Activated naive CD8-positive, alpha-beta T cell treated with anti-CD3 and anti-CD28 coated beads, Interleukin-2, amount 10 ng/mL, durations not matched to agents 7 days and 5 days (primary cell): ENCODE data around the gene INTS4. TPM values are rescaled to one million over a fixed set of nuclear protein-coding genes. Genes with fewer than 3 reads are reported as not detected.
A peak's percentile ranks its signal among the peaks of the same experiment; 100 is the strongest.
"Not testable (repeated sequence)": the region's sequence is repeated elsewhere in the genome, so short reads cannot be mapped to it uniquely, and the experiment has no call there.

Experiments
- ATAC-seq: fragments of 150-1000 bp; cut with Tn5 transposase; one replicate; pipeline ENCODE4 v1.10.0; 2021; ENCODE audit warnings: low read depth, moderate library complexity
- POLR2A ChIA-PET: fragments of 350-600 bp; sonication (Branson Sonifier 250); formaldehyde crosslinking; loops from one replicate; lab custom pipeline; 2021; ENCODE audit warnings: antibody characterized with exemption; lab: Charles Lee
- DNase-seq: peaks from one replicate; pipeline ENCODE4 v3.0.0; 2021
- H3K27ac Mint-ChIP-seq: one replicate; pipeline ENCODE4 v1.8.0; 2022; ENCODE audit warnings: mild to moderate bottlenecking, mixed read lengths
- H3K27me3 Mint-ChIP-seq: one replicate; pipeline ENCODE4 v1.8.0; 2022; ENCODE audit warnings: mild to moderate bottlenecking, moderate library complexity, mixed read lengths
- H3K36me3 Mint-ChIP-seq: one replicate; pipeline ENCODE4 v1.8.0; 2021; ENCODE audit warnings: mild to moderate bottlenecking, mixed read lengths
- H3K4me1 Mint-ChIP-seq: one replicate; pipeline ENCODE4 v1.8.0; 2021; ENCODE audit warnings: mixed read lengths
- H3K4me3 Mint-ChIP-seq: one replicate; pipeline ENCODE4 v1.8.0; 2022; ENCODE audit warnings: mild to moderate bottlenecking, moderate library complexity, mixed read lengths
- H3K9me3 Mint-ChIP-seq: one replicate; pipeline ENCODE4 v1.8.0; 2021; ENCODE audit warnings: mixed read lengths
- total RNA-seq, 2 experiments: library from RNA; stranded (reverse); gene quantifications; one replicate each; pipeline ENCODE4 v1.2.3, GENCODE V29; 2021

INTS4 gene
- total RNA-seq, 2 experiments from 2014 or later = 53.9 to 56.8 TPM

DNA sequence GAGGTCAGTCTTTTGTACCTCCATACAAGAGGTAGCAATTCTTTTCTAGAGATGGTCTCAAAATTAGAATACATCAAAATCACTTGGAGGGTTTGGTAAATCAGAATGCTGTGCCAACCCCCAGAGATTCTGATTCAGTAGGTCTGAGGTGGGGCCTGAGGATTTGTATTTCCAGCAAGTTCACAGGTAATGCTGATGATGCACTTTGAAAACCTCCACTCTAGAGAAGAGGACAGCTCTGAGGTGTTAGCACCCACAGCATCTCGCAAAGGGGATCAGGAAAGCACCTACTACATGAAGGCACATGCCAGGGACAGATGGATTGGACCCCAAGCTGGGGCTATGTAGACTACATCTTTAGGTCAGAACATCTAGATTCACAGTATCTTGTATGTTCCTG lies 21.4 kb upstream of the INTS4 start:
- no peaks in the 10 kb centered on the region for H3K36me3 Mint-ChIP-seq
- H3K4me3 Mint-ChIP-seq = no peak overlapping the region
- peaks cover 5% of the 10 kb centered on the region for H3K27me3 Mint-ChIP-seq
- H3K9me3 Mint-ChIP-seq = no peaks in the 10 kb centered on the region
- no peak overlapping the region for H3K27ac Mint-ChIP-seq
- POLR2A ChIA-PET = no interaction called here
- ATAC-seq (no peak), DNase-seq (no peak)
- H3K4me1 Mint-ChIP-seq = no peaks in the 10 kb centered on the region

- POLR2A ChIA-PET, H3K4me3 Mint-ChIP-seq: not testable (repeated sequence)
Measured at GRCh38 chr11:78014937-78015520, 20.6 kb upstream of the INTS4 start.

GRCh38 chr11:78011301-78011700 lies 16.8 kb upstream of the INTS4 start:
- H3K27ac Mint-ChIP-seq = no peak overlapping the region
- POLR2A ChIA-PET = no interaction called here

More at GRCh38 chr11:78014937-78015520, 20.6 kb upstream of the INTS4 start:
- not testable (repeated sequence) for H3K27ac Mint-ChIP-seq, ATAC-seq, H3K9me3 Mint-ChIP-seq, DNase-seq, H3K36me3 Mint-ChIP-seq, H3K4me1 Mint-ChIP-seq, H3K27me3 Mint-ChIP-seq

GRCh38 chr11:78010755-78011154 lies 16.3 kb upstream of the INTS4 start:
- Mint-ChIP-seq H3K9me3 (no peaks in the 10 kb centered on the region), H3K27me3 (peaks cover 5% of the 10 kb centered on the region), H3K4me3 (no peak overlapping the region), H3K36me3 (no peaks in the 10 kb centered on the region), H3K27ac (no peak overlapping the region), H3K4me1 (no peaks in the 10 kb centered on the region)
- DNase-seq (no peak), ATAC-seq (no peak)
- POLR2A ChIA-PET = no interaction called here

More at GRCh38 chr11:78011301-78011700, 16.8 kb upstream of the INTS4 start:
- Mint-ChIP-seq H3K27me3 (peaks cover 5% of the 10 kb centered on the region), H3K4me1 (no peaks in the 10 kb centered on the region), H3K4me3 (no peak overlapping the region), H3K9me3 (no peaks in the 10 kb centered on the region), H3K36me3 (no peaks in the 10 kb centered on the region)
- ATAC-seq = no peak
- no peak for DNase-seq

GRCh38 chr11:78010304-78010703 lies 15.8 kb upstream of the INTS4 start:
- H3K4me3 Mint-ChIP-seq = no peak overlapping the region
- ATAC-seq = no peak
- POLR2A ChIA-PET = no interaction called here
- H3K9me3 Mint-ChIP-seq = no peaks in the 10 kb centered on the region
- H3K4me1 Mint-ChIP-seq = no peaks in the 10 kb centered on the region
- no peak for DNase-seq
- peaks cover 5% of the 10 kb centered on the region for H3K27me3 Mint-ChIP-seq
- no peaks in the 10 kb centered on the region for H3K36me3 Mint-ChIP-seq
- no peak overlapping the region for H3K27ac Mint-ChIP-seq

DNA sequence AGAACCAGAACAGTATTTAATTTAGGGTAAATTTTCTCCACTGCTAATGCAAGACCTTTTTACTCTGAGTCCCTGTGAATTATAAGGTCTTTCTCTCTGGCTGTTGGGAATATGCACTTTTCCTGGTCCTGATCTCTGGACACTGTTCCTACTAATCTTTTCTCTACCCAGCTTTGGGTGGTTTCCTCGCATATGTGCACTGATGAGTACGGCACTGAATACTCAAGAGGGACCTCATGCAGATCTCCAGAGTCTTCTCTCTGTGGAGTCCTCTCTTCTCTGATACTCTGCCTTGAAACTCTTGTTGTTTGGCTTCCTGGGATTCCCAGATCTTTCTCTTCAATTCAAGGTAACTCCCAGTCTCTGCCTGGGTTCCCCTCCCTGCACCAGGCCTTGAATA lies 14.6 kb upstream of the INTS4 start:
- Mint-ChIP-seq H3K27me3 (peaks cover 10% of the 10 kb centered on the region), H3K36me3 (no peaks in the 10 kb centered on the region), H3K4me1 (no peaks in the 10 kb centered on the region), H3K9me3 (no peaks in the 10 kb centered on the region), H3K27ac (no peak overlapping the region), H3K4me3 (no peak overlapping the region)
- DNase-seq = no peak
- POLR2A ChIA-PET = no interaction called here
- no peak for ATAC-seq

GRCh38 chr11:78000193-78000592 lies 5.7 kb upstream of the INTS4 start:
- Mint-ChIP-seq H3K36me3 (no peaks in the 10 kb centered on the region), H3K4me1 (peaks cover 2% of the 10 kb centered on the region), H3K4me3 (no peak overlapping the region), H3K27ac (no peak overlapping the region), H3K9me3 (no peaks in the 10 kb centered on the region), H3K27me3 (peaks cover 12% of the 10 kb centered on the region)
- POLR2A ChIA-PET = no interaction called here
- no peak for DNase-seq
- ATAC-seq = peak; percentile 86

- Mint-ChIP-seq H3K36me3 (no peaks in the 10 kb centered on the region), H3K9me3 (no peaks in the 10 kb centered on the region), H3K27ac (no peak overlapping the region), H3K4me3 (no peak overlapping the region), H3K27me3 (peaks cover 9% of the 10 kb centered on the region), H3K4me1 (peaks cover 5% of the 10 kb centered on the region)
- ATAC-seq (no peak), DNase-seq (no peak)
- POLR2A ChIA-PET = no interaction called here
Measured at GRCh38 chr11:77999446-78000030, 5.1 kb upstream of the INTS4 start.

GRCh38 chr11:77993902-77994301 lies 566 bp downstream of the INTS4 start:
- POLR2A ChIA-PET = interaction anchor here (0.6 to 1.7 kb wide), 5 partner anchors 14 to 832 kb away, joined by 3 to 20 read pairs (median 5); partner anchors contain the start of genes ALG8 and RSF1
- no peaks in the 10 kb centered on the region for H3K9me3 Mint-ChIP-seq

DNA sequence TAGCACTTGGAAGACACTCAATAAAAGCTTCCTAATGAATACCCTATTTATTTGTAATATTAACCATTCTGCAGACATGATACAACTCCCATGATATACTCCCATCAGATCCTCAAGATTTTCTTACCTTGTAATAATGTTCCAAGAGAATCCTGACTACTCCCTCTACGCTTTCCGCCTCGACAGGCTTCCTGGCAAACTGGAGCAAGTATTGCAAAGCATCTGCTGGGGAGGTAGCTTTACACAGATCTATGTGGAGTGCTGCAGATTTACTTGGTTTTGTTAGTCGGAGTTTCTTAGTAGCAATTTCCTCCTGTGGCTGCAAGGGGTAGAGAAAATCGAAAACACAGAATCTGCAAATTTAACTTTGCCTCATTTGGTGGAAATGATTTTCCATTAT lies 3.5 kb downstream of the INTS4 start:
- ATAC-seq = no peak
- POLR2A ChIA-PET = no interaction called here
- no peak overlapping the region for H3K27ac Mint-ChIP-seq
- no peaks in the 10 kb centered on the region for H3K27me3 Mint-ChIP-seq
- no peaks in the 10 kb centered on the region for H3K9me3 Mint-ChIP-seq
- peaks cover 17% of the 10 kb centered on the region for H3K36me3 Mint-ChIP-seq
- no peak overlapping the region for H3K4me3 Mint-ChIP-seq
- peaks cover 17% of the 10 kb centered on the region for H3K4me1 Mint-ChIP-seq
- DNase-seq = no peak

More at GRCh38 chr11:77993902-77994301, 566 bp downstream of the INTS4 start:
- Mint-ChIP-seq H3K4me3 (peak overlapping the region; percentile 95), H3K27me3 (no peaks in the 10 kb centered on the region), H3K27ac (peak overlapping the region; percentile 91), H3K4me1 (peaks cover 12% of the 10 kb centered on the region), H3K36me3 (peaks cover 2% of the 10 kb centered on the region)
- ATAC-seq (no peak), DNase-seq (no peak)

DNA sequence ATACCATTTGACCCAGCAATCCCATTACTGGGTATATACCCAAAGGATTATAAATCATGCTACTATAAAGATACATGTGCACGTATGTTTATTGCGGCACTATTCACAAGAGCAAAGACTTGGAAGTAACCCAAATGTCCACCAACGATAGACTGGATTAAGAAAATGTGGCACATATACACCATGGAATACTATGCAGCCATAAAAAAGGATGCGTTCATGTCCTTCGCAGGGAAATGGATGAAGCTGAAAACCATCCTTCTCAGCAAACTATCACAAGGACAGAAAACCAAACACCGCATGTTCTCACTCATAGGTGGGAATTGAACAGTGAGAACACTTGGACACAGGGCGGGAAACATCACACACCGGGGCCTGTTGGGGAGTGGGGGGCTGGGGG lies 8.0 kb downstream of the INTS4 start:
- H3K4me3 Mint-ChIP-seq, H3K4me1 Mint-ChIP-seq, H3K9me3 Mint-ChIP-seq, DNase-seq, ATAC-seq, H3K27ac Mint-ChIP-seq, H3K27me3 Mint-ChIP-seq, POLR2A ChIA-PET: not testable (repeated sequence)
- peaks cover 41% of the 10 kb centered on the region for H3K36me3 Mint-ChIP-seq

GRCh38 chr11:77981346-77981947 lies 13.0 kb downstream of the INTS4 start:
- peaks cover 2% of the 10 kb centered on the region for H3K4me1 Mint-ChIP-seq
- H3K36me3 Mint-ChIP-seq = peaks cover 44% of the 10 kb centered on the region
- no peaks in the 10 kb centered on the region for H3K9me3 Mint-ChIP-seq
- POLR2A ChIA-PET = interaction anchor here (0.6 kb wide), 1 partner anchor 511 kb away, joined by 3 read pairs; no protein-coding TSS in a partner anchor
- ATAC-seq = no peak
- H3K27me3 Mint-ChIP-seq = no peaks in the 10 kb centered on the region
- H3K27ac Mint-ChIP-seq = no peak overlapping the region
- no peak for DNase-seq
- H3K4me3 Mint-ChIP-seq = no peak overlapping the region

GRCh38 chr11:77968337-77968736 lies 26.1 kb downstream of the INTS4 start:
- no peak for ATAC-seq
- POLR2A ChIA-PET = no interaction called here
- H3K36me3 Mint-ChIP-seq = peaks cover 10% of the 10 kb centered on the region
- H3K27ac Mint-ChIP-seq = no peak overlapping the region
- H3K4me1 Mint-ChIP-seq = no peaks in the 10 kb centered on the region
- H3K9me3 Mint-ChIP-seq = no peaks in the 10 kb centered on the region
- no peak for DNase-seq
- no peak overlapping the region for H3K4me3 Mint-ChIP-seq
- no peaks in the 10 kb centered on the region for H3K27me3 Mint-ChIP-seq

- H3K27ac Mint-ChIP-seq = no peak overlapping the region
- H3K36me3 Mint-ChIP-seq = peaks cover 10% of the 10 kb centered on the region
Measured at GRCh38 chr11:77967753-77968152, 26.7 kb downstream of the INTS4 start.

More at GRCh38 chr11:77967753-77968152, 26.7 kb downstream of the INTS4 start:
- no peak for ATAC-seq
- H3K4me3 Mint-ChIP-seq = no peak overlapping the region
- no peak for DNase-seq
- POLR2A ChIA-PET = no interaction called here
- no peaks in the 10 kb centered on the region for H3K4me1 Mint-ChIP-seq
- no peaks in the 10 kb centered on the region for H3K27me3 Mint-ChIP-seq
- no peaks in the 10 kb centered on the region for H3K9me3 Mint-ChIP-seq
